ENCODE data around the gene ZNF429.

Gene ZNF429

GRCh38 chr19:21574607-21575006 lies 69.2 kb downstream of the ZNF429 start:
- Histone ChIP-seq H3K4me3 (ENCODE audit: insufficient read depth, low read length, poor library complexity, severe bottlenecking) (no peak overlapping the region), H3K9me2 (replicated peaks; ENCODE audit: insufficient read depth, low read length) (no peaks in the 10 kb centered on the region), H3K4me2 (ENCODE audit: low read depth, low read length, poor library complexity, severe bottlenecking) (no peak overlapping the region), H2AFZ (ENCODE audit: low read depth, low read length, severe bottlenecking) (no peak overlapping the region), H3K27ac (ENCODE audit: low read depth, low read length) (no peak overlapping the region), H3K9me3 (ENCODE audit: insufficient read depth, low read length) (peaks cover 12% of the 10 kb centered on the region; the same call in 1 of the 2 replicates), H3K27me3 (ENCODE audit: low read length) (no peaks in the 10 kb centered on the region), H3K9ac (ENCODE audit: low read length) (no peak overlapping the region), H3F3A (ENCODE audit: insufficient read depth) (no peaks in the 10 kb centered on the region), H3K36me3 (ENCODE audit: low read length) (no peaks in the 10 kb centered on the region), H3K79me2 (ENCODE audit: insufficient read depth, low read length) (no peaks in the 10 kb centered on the region), H4K20me1 (ENCODE audit: low read depth, low read length) (no peaks in the 10 kb centered on the region)
- TF ChIP-seq EZH2phosphoT487 (conservative IDR thresholded peaks at IDR 0.05; ENCODE audit: low read length) (no peak), CTCF (IDR thresholded peaks at IDR 0.05; ENCODE audit: insufficient read depth, low read length, poor library complexity, severe bottlenecking) (no peak)

- H3K9me2 ChIP-seq (replicated peaks; ENCODE audit: insufficient read depth, low read length) = no peaks in the 10 kb centered on the region
- H3K36me3 ChIP-seq (ENCODE audit: low read length) = no peaks in the 10 kb centered on the region
- no peak overlapping the region for H3K4me2 ChIP-seq (ENCODE audit: low read depth, low read length, poor library complexity, severe bottlenecking)
- H3K27me3 ChIP-seq (ENCODE audit: low read length) = no peaks in the 10 kb centered on the region
- H2AFZ ChIP-seq (ENCODE audit: low read depth, low read length, severe bottlenecking) = no peak overlapping the region
- no peak overlapping the region for H3K9ac ChIP-seq (ENCODE audit: low read length)
- H4K20me1 ChIP-seq (ENCODE audit: low read depth, low read length) = no peaks in the 10 kb centered on the region
- H3K79me2 ChIP-seq (ENCODE audit: insufficient read depth, low read length) = no peaks in the 10 kb centered on the region
- H3F3A ChIP-seq (ENCODE audit: insufficient read depth) = no peaks in the 10 kb centered on the region
- H3K4me3 ChIP-seq (ENCODE audit: insufficient read depth, low read length, poor library complexity, severe bottlenecking) = no peak overlapping the region
- TF ChIP-seq CTCF (IDR thresholded peaks at IDR 0.05; ENCODE audit: insufficient read depth, low read length, poor library complexity, severe bottlenecking) (no peak), EZH2phosphoT487 (conservative IDR thresholded peaks at IDR 0.05; ENCODE audit: low read length) (no peak)
- H3K27ac ChIP-seq (ENCODE audit: low read depth, low read length) = no peak overlapping the region
- H3K9me3 ChIP-seq (ENCODE audit: insufficient read depth, low read length) = peaks cover 10% of the 10 kb centered on the region; the same call in 1 of the 2 replicates
Observed at GRCh38 chr19:21576481-21576880, 71.1 kb downstream of the ZNF429 start.

GRCh38 chr19:21580101-21580500 lies 74.7 kb downstream of the ZNF429 start:
- no peaks in the 10 kb centered on the region for H3K79me2 ChIP-seq (ENCODE audit: insufficient read depth, low read length)
- H3K4me2 ChIP-seq (ENCODE audit: low read depth, low read length, poor library complexity, severe bottlenecking) = no peak overlapping the region

More at GRCh38 chr19:21580101-21580500, 74.7 kb downstream of the ZNF429 start:
- peaks cover 4% of the 10 kb centered on the region; the same call in 1 of the 2 replicates for H3K9me3 ChIP-seq (ENCODE audit: insufficient read depth, low read length)
- H3K4me3 ChIP-seq (ENCODE audit: insufficient read depth, low read length, poor library complexity, severe bottlenecking) = no peak overlapping the region
- no peaks in the 10 kb centered on the region for H4K20me1 ChIP-seq (ENCODE audit: low read depth, low read length)
- no peaks in the 10 kb centered on the region for H3K27me3 ChIP-seq (ENCODE audit: low read length)
- H3K9ac ChIP-seq (ENCODE audit: low read length) = no peak overlapping the region
- no peak overlapping the region for H2AFZ ChIP-seq (ENCODE audit: low read depth, low read length, severe bottlenecking)
- no peaks in the 10 kb centered on the region for H3F3A ChIP-seq (ENCODE audit: insufficient read depth)
- no peaks in the 10 kb centered on the region for H3K9me2 ChIP-seq (replicated peaks; ENCODE audit: insufficient read depth, low read length)
- H3K27ac ChIP-seq (ENCODE audit: low read depth, low read length) = no peak overlapping the region
- no peaks in the 10 kb centered on the region for H3K36me3 ChIP-seq (ENCODE audit: low read length)
- no peak for TF ChIP-seq CTCF (IDR thresholded peaks at IDR 0.05; ENCODE audit: insufficient read depth, low read length, poor library complexity, severe bottlenecking)
- no peak for TF ChIP-seq EZH2phosphoT487 (conservative IDR thresholded peaks at IDR 0.05; ENCODE audit: low read length)
